ENCODE data around the gene ZNF154. TPM values are rescaled to one million over a fixed set of nuclear protein-coding genes. Genes with fewer than 3 reads are reported as not detected.

The ZNF154 gene
- total RNA-seq, 1 donor from 2014 or later, result 23.2 TPM

GRCh38 chr19:57686727-57687126 is 22.3 kb downstream of the ZNF154 start:
- H3K27me3 Mint-ChIP-seq (ENCODE audit: unreplicated experiment), result peaks cover 25% of the 10 kb centered on the region
- peaks cover 80% of the 10 kb centered on the region for H3K36me3 Mint-ChIP-seq (ENCODE audit: low read depth, unreplicated experiment)
- peaks cover 44% of the 10 kb centered on the region for H3K9me3 Mint-ChIP-seq (ENCODE audit: unreplicated experiment)
- no peak for TF ChIP-seq CTCF (IDR thresholded peaks at IDR 0.05; ENCODE audit: unreplicated experiment)
- H3K4me1 Mint-ChIP-seq (ENCODE audit: unreplicated experiment), result peaks cover 27% of the 10 kb centered on the region
- no peak overlapping the region for H3K4me3 Mint-ChIP-seq (ENCODE audit: unreplicated experiment)
- no peak for DNase-seq (ENCODE audit: low spot score)
- no peak overlapping the region for H3K27ac Mint-ChIP-seq (ENCODE audit: unreplicated experiment)

DNA sequence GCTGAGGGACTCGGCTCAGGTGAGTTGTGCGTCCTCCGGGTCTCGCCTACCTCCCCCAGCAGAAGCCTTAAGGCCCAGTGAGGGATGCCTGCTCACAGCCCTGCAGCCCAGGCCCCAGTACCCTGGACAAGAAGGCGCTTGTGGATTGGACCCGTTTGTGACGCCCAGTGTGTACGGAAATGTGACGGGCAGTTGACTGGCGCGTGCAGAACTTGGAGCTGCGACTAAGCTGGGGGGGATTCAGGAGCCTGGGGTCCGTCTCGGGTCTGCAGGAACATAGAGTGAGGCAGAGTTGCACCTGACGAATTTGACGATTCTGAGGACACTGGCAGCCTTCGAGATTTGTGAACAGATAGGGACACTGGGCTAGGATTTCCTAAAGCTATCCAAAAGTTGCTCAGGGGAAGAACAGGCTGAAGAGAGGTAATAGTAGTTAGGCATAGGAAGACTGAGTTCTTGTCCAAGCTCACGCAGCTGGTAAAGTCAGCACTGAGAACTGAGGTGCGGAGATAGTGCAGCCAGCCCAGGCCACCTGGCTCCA is 26.7 kb downstream of the ZNF154 start:
- H3K4me1 Mint-ChIP-seq (ENCODE audit: unreplicated experiment), result peaks cover 27% of the 10 kb centered on the region
- peaks cover 53% of the 10 kb centered on the region for H3K36me3 Mint-ChIP-seq (ENCODE audit: low read depth, unreplicated experiment)
- peak overlapping the region; percentile 90 for H3K27ac Mint-ChIP-seq (ENCODE audit: unreplicated experiment)
- no peak for DNase-seq (ENCODE audit: low spot score)
- TF ChIP-seq CTCF (IDR thresholded peaks at IDR 0.05; ENCODE audit: unreplicated experiment), result no peak
- H3K4me3 Mint-ChIP-seq (ENCODE audit: unreplicated experiment), result peak overlapping the region; percentile 95
- peaks cover 25% of the 10 kb centered on the region for H3K27me3 Mint-ChIP-seq (ENCODE audit: unreplicated experiment)
- H3K9me3 Mint-ChIP-seq (ENCODE audit: unreplicated experiment), result peaks cover 40% of the 10 kb centered on the region

GRCh38 chr19:57675881-57676280 is 33.1 kb downstream of the ZNF154 start:
- H3K4me1 Mint-ChIP-seq (ENCODE audit: unreplicated experiment), result no peaks in the 10 kb centered on the region
- DNase-seq (ENCODE audit: low spot score), result no peak
- no peak overlapping the region for H3K4me3 Mint-ChIP-seq (ENCODE audit: unreplicated experiment)
- no peak for TF ChIP-seq CTCF (IDR thresholded peaks at IDR 0.05; ENCODE audit: unreplicated experiment)
- H3K27ac Mint-ChIP-seq (ENCODE audit: unreplicated experiment), result no peak overlapping the region
- no peaks in the 10 kb centered on the region for H3K27me3 Mint-ChIP-seq (ENCODE audit: unreplicated experiment)
- no peaks in the 10 kb centered on the region for H3K9me3 Mint-ChIP-seq (ENCODE audit: unreplicated experiment)
- no peaks in the 10 kb centered on the region for H3K36me3 Mint-ChIP-seq (ENCODE audit: low read depth, unreplicated experiment)

DNA sequence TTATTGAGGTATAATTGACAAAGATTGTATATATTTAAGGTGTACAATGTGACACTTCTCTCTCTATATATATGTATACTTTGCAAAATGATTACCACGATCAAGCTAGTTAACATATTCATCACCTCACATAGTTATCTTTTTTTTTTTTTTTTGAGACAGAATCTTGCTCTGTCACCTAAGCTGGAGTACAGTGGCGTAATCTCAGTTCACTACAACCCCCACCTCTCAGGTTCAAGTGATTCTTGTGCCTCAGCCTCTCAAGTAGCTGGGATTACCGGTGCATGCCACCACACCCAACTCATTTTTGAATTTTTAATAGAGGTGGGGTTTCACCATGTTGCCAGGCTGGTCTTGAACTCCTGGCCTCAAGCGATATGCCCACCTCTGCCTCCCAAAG is 36.5 kb downstream of the ZNF154 start:
- no peak for TF ChIP-seq CTCF (IDR thresholded peaks at IDR 0.05; ENCODE audit: unreplicated experiment)
- Mint-ChIP-seq H3K36me3 (ENCODE audit: low read depth, unreplicated experiment) (no peaks in the 10 kb centered on the region), H3K27ac (ENCODE audit: unreplicated experiment) (no peak overlapping the region), H3K27me3 (ENCODE audit: unreplicated experiment) (no peaks in the 10 kb centered on the region), H3K4me1 (ENCODE audit: unreplicated experiment) (peaks cover 4% of the 10 kb centered on the region), H3K4me3 (ENCODE audit: unreplicated experiment) (no peak overlapping the region), H3K9me3 (ENCODE audit: unreplicated experiment) (no peaks in the 10 kb centered on the region)
- DNase-seq (ENCODE audit: low spot score), result no peak

DNA sequence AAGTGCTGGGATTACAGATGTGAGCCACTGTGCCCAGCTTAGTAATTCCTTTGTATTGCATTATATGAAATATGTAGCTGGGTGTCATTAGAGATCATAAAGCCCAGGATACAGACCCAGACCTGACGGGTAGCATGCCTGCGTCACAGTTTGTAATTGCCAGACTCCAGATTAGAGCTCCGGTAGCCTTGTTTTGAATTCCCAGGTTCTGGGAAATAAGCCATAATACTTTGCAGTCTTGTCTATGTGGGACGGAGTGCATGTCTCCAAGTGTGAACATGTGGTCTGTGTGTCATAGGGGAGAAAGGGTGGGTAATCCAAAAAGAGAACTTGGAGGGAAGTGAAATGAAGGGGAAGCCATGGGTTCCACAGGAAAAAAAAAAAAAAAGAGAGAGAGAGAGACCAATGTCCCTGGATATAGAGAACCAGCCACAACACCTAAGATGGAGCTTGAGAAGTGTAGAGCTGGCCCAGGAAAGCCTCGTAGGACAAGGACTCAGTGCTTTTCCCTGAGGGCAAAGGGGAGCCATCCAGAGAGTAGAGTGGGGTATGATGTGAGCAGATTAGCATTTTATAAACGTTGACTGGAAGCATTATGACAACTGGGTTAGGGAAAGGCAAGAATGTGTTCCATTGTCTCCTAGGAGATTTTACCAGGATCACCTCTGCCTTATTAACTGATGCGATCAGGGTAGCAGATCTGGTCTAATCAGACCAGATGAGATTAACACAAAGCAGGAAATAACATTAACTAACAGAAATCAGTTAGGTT is 37.7 kb downstream of the ZNF154 start:
- H3K36me3 Mint-ChIP-seq (ENCODE audit: low read depth, unreplicated experiment), result no peaks in the 10 kb centered on the region
- H3K4me1 Mint-ChIP-seq (ENCODE audit: unreplicated experiment), result peaks cover 8% of the 10 kb centered on the region
- no peak for TF ChIP-seq CTCF (IDR thresholded peaks at IDR 0.05; ENCODE audit: unreplicated experiment)
- no peak overlapping the region for H3K27ac Mint-ChIP-seq (ENCODE audit: unreplicated experiment)
- no peaks in the 10 kb centered on the region for H3K27me3 Mint-ChIP-seq (ENCODE audit: unreplicated experiment)
- DNase-seq (ENCODE audit: low spot score), result no peak
- no peak overlapping the region for H3K4me3 Mint-ChIP-seq (ENCODE audit: unreplicated experiment)
- H3K9me3 Mint-ChIP-seq (ENCODE audit: unreplicated experiment), result no peaks in the 10 kb centered on the region

Measured in endothelial cell (in vitro differentiated cells).